Hypothalamus (tissue), 51 donors: ENCODE data around the gene PTPN14.

ENCODE experiments used
- DNase-seq, 51 donors: peaks; one replicate each; lab custom pipeline; 2025; lab: John Stamatoyannopoulos, UW

Gene PTPN14

DNA sequence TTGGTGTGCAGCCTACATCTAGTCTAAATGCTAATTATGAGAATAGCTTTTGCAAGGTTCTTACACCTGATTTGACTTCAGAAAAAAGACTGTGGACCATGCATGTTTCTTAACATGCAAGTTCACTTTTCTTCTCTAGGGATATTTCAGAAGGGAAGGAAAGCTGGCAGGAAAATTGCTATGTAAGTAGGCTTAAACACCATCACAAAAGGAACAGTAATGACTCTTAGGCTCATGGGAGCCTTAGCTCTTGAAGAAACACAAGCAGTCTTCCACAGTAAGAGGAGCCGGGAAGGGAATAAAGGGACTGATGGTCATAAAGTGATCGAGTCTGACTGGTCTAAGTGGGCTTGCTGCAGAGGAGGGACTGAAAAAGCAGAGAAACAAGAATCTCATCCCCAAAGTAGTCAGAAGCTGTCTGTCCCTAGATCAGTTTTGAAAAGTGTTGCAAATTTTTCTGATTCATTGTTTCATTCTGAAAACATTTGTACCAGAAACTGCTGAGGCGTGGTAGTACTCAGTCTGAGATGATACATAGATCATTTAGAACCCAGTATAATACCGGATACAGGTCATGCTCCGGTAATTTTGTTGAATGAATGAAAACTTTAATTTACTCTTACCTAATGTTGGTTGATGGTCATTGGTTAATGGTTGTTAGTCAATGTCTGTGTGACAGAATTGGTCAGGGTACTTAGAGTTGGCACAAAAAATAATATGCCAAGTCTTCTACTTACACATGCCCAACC, 229.5 kb downstream of the PTPN14 start:
- DNase-seq, result no peak

DNA sequence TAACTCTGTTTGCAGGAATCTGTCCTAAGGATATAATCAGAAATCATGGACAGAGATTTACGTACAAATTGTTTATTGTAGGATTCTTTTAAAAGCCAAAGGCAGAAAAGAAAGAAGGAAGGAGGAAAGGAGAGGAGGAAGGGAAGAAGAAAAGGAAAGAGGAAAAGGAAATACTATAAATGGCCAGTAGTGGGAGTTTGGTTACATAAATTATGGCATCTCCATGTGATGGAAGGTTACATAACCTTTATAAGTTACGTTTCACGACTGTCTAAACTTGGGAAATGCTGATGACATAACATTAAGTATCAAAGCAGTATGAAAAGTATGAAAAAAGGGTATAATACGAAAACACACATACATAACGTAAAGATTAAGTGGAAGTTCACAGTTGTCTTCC, 231.5 kb downstream of the PTPN14 start:
- no peak for DNase-seq

DNA sequence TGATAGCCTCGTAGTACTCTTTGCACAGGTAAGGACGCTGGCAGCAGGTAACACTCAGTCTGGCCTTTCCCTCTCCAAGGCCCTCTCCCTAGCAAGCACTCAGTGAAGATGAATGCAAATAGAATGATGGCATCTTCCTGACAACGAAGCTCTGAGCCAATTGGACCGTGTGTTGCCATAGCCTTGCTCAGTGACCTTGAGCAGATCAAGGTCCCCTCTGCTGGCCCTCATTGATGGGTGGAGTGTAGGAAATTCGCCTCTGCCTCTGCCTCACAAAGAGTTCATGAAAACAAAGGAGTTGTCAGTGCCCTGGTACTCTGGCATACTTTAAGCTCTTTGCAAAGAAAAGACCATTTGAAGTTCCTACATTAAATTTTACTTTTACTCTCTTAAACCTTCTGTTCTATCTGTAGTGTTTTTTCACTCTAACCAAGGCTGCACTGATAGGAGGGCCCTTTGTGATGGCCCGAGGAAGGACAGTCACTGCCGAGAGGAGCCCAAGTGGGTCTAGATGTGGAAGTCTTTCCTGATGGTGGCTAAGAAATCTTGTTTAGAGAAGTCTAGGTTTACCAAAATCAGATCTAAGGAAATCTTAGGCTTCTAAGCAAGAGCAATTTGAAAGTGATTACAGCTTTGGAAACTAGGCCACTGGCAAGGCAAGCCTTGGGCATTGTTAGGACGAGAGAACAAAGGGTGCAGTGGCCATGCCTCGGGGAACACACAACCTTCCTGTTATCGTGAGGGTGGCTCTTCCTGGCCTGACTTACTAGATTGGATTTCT, 232.3 kb downstream of the PTPN14 start:
- DNase-seq, result no peak

DNA sequence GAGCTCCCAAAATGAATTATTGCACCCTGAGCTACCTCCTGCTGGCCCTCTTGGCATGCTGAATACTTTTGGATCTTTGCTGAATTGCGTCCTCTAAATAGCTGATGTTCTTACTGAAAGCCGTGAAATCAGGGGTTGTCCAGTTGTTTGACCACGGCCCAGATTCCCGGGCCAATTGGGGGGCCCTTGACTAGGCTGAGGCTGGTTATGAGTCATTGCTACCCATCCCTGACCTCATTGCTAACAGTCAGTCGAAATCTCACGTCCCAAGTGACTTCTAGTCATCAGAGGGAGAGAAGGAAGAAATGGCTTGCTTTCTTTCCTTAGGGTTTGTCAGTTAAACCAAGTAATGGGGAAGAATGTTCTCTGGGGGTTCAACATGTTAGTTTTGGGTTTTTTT, 233.0 kb downstream of the PTPN14 start:
- no peak for DNase-seq

DNA sequence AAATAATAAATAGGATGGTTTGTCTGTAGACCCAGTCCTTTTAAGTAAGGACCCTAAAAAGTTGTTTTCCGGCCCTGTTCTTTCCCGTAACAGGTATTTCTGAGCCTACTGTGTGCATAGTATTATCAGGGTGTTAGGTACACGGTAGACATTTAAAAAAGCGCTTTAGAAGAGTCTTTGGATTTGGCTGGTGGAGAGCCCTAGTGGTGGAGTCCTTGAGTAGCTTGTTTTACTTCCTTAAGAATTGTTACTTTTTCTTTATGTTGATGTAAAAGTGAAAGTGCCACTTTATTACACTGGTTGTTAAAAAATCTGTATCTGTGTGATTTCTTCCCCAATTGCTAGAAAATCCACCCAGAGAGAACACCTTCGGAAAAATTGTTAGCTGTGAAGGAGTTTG, 233.7 kb downstream of the PTPN14 start:
- DNase-seq, result no peak

DNA sequence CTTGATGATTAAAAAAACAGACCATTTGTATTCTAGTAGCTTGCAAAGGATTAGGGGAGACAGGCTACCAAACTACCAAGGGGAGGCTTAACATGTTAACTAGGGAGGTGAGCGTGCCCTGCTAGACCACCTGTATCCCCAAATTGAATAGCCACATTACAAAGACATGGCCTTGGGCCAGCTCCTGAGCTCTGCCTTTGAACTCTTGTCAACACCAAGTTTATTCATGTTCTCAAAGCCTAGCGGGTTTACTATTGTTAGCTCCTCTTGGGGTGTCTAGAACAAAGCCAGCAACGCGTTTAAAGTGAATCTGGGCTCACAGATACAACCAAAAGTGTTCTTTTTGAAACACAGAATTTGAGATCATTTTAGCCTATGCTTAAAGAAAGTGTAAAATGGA, 234.1 kb downstream of the PTPN14 start:
- DNase-seq, result no peak

DNA sequence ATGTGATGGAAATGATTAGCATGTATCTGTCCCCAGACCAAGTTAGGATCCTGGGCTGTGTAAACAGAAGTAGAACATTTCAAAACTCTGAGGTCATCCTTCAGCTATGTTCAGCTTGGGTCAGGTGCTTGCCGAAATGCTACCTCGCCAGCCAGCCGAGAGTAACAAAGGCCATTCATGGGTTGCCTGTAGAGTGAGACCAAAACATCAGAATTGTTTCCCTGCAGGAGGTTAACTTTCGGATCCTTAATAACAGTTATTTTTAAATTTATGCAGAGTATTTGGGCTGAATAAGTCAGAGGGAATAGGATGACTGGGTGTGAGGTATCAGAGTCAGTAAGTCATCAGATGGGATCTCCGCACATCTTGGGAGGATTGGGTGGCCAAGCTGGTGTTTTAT, 234.8 kb downstream of the PTPN14 start:
- DNase-seq, result no peak

DNA sequence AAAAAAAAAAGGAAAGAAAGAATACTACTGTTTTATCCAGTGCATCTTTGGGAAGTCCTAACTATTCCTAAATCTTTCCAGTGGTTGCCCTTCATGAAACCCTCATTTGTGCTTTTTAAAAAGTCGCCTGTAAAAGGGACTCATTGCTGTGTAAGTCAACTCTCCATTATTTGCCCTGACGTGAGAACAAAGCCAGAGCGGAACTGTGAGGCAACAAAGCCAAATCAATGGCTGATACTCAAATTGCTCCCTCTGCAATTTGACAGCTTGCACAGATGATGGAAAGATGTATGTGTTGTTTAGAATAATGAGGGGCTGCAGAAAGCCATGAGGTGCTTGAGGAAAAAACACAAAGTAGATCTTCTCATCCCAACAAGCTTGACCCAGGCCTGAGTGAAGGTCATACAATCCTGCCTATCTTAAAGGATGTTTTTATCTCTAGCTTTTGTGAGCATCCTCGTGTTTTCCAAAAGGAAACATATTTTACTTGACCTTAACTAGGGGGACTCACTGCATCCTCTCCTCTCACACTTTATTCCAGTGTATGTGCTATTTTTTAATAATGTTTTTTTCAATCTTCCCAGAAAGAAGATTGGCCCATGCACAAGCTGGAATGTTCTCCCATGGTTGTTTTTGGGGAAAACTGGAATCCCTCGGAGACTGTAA, 237.1 kb downstream of the PTPN14 start:
- no peak for DNase-seq

DNA sequence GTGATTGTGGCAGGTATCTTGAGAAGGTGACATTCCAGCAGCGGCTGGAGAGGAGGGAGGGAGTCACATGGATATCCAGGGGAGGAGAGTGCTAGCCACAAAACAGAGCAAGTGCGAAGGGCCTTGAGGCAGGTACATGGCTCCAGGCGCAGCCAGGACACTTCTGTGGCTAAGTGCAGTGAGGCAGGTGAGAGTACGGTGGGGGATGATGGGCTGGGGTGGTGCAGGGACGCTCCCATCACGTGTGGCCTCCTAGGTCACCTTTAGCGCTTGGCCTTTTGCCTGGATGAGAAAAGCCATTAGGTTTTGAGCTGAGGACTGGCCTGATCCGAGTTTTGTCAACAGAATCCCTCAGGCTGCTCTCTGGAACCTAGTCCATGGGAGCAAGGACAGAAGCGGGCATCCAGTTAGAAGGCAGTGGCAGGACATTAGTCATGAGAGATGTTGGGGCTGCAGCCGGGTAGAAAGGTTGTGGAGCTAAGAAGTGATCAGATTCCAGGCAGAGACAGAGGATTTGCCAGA, 238.8 kb downstream of the PTPN14 start:
- DNase-seq, result no peak

DNA sequence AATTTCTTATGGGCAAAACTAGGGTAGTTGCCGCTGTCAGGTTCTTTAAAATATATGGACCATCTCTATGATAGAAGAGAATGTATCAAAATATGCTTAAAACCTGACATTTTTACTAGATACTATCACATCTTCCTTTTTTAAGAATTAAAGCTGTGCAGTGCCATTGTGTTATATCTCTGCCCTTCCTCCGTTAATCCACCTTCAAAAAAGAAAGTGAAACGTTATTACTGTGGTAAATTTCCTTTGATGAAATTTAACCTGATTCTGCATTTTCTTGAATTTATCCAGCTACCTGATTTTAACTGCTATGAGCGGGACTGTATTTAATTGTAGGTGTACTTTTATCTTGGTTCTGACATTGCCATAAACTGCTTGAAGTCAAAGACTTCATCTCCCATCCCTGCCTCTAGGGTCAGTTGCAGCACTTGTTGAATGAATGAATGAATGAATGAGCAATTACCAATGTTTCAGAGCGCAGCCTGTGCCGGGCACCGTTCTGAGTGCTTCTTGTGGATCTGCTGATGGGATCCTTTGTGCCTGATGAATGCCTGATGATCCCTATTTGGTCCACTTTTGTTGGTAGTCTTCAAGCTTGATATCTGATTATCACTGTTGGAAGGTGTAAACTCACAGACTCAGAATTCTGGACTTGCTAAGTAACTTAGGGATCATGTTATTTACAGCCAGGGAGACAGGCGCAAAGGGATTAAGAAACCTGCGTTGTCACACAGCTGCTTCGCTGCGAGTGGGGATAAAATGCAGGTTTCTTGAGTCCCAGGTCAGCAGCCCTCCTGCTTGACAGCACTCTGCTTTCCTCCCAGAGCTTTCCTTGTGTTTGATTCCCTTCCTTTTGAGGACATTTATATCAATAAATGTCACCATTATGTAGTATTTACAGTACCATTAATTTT, 240.4 kb downstream of the PTPN14 start:
- DNase-seq, result no peak

DNA sequence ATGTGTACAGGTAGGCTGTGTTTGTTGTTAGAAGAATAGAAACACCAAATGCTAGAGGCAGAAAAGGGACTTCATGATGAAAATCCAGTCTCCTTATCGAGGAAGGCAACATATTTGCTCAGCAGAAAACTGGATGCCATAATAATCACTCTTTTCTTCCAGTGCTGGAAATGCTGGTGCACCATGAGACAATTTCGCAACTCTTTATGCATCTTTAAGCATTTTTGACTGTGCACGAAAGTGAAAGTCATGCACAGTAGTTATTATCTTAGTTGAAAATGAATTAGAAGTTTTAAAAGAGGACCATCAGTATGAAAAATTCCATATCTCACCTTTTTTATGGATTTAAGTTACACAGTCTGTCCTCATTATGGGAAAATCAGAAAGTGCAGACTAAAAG, 241.4 kb downstream of the PTPN14 start:
- DNase-seq, result no peak

DNA sequence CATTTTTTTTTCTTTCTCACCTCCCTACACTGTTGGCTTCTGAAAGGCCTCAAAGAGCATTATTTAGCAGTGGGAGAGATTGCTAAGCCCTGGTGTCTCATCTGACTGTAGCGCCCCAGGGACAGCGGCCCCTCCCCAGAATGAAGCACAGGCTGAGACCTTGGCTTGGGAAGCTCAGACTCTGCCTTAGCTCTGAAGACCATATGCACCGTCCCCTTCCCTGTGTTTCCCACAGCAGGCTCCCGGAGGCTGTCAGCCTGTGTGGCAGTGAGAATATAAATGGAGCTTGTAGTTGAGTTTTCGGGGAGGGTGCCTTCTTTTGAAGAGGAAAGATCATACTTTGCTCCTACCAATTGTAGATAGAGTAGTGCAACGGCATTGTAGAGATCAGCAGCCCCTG, 245.1 kb downstream of the PTPN14 start:
- no peak for DNase-seq

DNA sequence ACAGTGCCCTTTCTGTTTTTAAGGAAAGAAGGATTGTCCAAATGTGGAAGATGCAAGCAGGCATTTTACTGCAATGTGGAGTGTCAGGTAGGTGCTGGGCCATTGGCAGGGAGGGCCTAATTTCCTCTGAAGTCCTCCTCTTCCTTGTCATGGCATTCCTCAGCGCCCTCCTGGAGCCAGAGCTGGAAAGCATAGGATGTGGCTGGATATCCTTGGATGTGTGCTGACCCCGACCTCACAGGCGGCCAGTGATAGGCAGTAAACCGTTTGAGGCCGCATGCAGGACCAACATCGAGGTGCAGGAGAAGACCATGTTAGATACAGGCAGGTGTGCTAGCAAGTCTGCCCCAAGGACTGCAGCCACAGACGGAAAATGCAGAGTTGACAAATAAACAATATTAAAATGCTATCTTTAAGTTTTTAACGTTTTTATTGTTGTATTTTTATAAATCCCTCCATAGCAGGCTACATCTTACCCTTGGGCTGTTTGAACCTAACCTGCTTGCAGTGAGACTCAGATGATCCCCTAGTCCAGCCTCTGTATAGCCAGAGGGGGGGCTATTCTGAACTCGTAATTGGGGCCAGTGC, 246.1 kb downstream of the PTPN14 start:
- no peak for DNase-seq

DNA sequence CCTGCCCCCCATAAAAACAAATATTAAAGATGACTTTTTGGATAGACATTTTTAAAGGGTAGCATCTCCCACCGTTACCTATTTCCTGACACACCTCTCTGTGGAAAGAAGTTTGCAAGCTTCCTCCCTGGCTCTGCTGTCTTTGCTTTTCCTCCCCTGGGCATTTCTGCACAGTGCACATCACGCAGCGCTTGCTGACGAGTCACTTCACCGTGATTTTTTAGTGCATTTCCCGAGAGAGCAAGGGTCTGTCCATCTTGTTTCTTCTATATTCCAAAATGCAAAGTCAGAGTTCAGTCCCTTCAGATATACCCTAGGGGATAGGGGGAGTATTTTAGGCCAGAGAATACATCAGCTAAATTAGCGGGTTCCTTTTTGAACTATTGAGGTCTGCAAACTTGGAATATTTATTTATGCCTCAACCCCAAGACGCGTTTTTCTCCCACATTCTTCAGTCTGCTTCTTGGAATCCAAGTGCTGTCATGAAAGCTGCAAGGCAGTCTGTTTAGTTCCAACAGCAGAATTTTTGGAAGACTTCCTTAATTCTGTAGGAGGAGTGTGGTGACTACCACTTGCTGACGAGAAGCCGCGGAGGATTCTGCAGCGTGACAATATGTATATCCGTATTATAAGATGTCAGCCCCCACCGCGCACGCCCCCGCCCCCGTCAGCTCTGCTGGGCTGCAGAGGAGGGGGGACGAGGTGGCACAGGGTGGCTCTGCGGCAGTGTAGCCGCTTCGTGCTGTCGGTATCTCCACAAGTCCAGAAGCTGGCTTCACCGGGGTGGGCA, 248.1 kb downstream of the PTPN14 start:
- peak in 4 of 51 donors; percentile 2 to 55 (median 10) for DNase-seq

DNA sequence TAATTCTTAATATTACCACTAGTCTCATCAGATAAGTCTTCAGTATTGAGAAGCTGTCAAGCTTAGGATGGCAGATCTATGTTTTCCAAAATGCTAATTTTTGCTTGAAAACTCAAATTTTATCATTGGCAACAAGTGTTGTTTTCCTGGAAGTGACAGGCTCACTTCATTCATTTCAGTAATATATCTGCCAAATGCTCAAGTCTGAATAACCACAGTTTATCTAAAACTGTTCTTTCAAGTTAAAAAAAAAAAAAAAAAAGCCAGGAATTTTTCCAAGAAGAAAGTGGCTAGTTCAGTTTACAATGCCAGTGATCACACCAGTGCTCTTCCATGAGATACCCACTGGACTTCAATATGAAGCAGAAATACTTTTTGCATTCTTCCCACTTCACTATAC, 249.9 kb downstream of the PTPN14 start:
- DNase-seq, result no peak

DNA sequence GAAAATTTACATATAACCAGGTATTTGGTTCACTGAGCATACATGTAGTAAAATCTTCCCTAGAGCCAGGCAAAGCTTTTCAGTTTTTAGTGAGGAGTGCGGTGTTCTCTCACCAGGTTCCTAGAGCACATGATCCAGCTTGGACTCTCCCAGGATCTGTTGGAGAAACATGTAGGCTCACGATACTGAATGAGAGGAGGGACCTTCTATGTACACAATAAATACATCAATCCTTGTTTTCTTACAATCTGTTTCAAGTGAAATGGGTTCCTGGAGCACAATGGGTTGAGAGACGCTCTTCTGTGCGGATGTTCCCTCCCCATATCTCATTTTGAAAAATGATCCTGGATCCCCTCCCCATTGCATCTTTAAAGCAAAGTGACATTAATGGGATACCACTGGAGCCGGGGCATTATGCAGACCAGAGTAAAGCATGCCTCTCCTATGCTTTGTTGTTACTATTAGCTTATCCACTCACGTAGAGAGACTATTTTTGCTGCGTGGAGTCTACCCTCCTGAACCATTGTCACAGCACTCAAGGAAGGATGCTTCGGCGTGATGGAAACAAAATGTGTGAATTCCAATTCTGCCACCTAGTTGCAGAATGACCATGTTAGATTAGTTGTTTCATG, 251.1 kb downstream of the PTPN14 start:
- no peak for DNase-seq
